H54 (cell line): ENCODE results near the gene ITIH3.

Experiments
- DNase-seq: peaks from one replicate; pipeline ENCODE4 v3.0.0; 2011; ENCODE audit warnings: low spot score, mixed read lengths; ENCODE audit not compliant: insufficient read length
- FAIRE-seq: peaks from 3 replicates; lab custom pipeline; 2011; peaks lifted over from hg19 to GRCh38; lab: Jason Lieb, UNC
- POLR2A ChIP-seq: IDR thresholded peaks from 2 replicates; pipeline ENCODE4 v1.6.1; 2011; ENCODE audit warnings: low read depth, mild to moderate bottlenecking, low read length

ITIH3 gene

DNA sequence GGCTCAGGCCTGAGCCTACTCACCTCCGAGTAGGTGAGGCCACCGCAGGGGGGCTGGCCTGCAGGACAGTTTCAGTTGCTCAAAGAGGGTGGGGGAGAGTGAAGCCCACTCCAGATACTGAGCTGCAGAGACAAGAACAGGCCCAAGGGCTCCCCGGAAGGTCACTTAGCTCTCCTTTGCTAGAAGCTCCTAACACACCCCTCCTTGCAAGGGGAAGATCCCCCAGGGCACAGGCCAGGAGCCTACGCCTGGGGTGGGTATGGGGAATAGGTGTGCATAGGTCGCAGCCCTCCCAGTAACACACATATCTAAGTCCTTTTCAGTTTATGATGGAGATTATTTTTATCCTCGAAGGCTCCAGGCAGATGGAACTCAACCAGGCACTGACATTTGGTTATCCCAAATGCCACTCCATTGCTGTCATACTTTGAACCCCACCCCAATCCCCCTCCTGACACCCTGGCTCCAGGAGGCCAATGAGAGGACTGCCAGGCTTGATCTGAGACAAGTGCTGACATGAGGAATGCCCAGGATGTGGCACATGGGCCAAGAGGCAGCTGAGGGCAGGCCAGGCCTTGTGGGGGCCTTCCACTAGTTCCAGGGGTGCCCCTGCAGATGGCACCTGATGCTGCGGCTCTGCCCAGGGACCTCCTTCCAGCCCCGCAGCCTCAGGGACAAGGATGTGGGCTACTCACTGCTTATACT, 41.3 kb downstream of the ITIH3 start:
- FAIRE-seq (no peak), DNase-seq (no peak)
- no peak for TF ChIP-seq POLR2A

DNA sequence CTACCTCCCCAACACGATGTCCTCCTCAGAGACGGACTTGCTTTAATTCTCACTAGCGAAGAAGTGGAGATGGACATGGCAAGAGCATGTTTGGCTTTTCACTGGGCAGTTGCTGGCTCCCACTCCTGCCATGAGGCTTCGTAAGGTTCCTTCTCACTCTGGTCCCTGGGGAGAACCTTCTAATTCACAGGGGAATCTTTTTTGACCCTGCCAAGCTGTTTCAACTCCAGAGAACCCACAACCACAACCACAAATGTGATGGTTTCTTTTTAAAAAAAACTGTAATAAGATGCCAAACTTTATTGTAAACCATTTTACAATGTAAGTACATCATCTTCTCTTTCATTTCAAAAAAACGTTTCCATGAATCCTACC, 41.9 kb downstream of the ITIH3 start:
- no peak for DNase-seq
- TF ChIP-seq POLR2A = no peak
- no peak for FAIRE-seq

DNA sequence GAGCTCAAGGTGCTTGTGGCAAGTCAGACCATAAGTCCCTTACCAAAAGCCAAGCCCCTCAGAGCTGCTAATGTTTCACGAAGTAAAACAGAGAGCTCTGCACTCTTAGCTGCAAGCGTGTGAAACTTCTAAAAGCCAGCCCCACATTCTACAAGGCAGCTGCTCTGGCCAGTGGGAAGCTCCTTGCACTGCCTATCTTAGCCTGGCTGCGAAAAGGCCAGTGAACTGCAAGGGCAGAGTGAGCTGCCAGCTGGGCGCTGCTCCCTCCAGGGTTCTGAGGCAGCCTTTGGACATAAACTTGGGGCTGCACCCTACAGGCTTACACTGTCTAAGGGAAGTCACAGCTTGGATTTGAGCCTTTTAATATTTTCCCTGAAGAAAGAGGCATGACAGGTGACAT, 42.4 kb downstream of the ITIH3 start:
- FAIRE-seq (no peak), DNase-seq (no peak)
- TF ChIP-seq POLR2A = no peak

DNA sequence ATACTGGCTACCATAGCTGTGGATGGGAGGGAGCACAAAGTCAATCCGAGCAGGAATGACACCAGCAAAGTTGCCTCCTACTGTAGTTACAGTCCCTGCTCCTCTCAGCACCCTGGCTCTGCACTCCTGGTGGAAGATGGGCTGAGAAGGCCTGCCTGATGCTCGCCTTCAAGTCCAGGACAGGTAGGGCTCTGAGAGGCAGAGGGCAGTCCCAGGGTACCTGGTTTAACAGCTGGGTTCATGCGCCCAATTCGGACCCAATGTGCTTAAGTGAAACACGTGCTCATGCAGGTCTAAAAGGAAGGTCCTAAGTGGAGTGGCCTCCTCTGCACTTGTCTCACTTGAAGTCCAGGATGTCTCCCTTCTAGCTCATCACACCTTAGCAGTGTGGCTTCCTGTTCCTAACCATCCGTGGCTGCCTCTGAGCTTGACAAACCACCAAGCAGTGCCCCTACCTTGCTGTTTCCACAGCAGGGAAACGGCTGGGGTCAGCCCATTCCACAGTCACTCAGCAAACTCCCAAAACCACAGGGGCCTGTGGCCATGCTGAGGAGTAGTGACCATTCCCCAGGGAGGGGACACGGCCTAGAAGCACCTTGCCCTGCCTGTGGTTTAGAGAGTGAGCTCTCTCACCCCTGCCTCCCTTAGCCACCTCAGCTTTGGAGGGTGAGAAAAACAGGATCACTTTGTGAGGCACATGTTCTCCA, 44.1 kb downstream of the ITIH3 start:
- DNase-seq (no peak), FAIRE-seq (no peak)
- no peak for TF ChIP-seq POLR2A

DNA sequence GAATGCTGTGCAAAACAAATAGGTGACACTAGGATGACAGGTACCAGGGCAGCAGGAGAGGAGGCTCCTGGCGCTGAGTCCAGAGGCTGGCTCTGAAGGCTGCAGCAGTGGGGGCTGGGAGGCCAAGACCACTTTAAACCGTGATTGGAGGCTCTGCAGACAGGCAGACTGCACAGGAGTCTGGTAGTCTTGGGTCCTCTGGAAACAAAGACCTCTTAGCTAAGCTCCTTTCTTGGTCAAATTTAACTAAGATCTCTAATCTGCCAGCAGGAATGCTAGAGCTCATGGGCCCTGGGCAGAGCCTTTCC, 44.6 kb downstream of the ITIH3 start:
- no peak for DNase-seq
- no peak for FAIRE-seq
- TF ChIP-seq POLR2A = no peak

DNA sequence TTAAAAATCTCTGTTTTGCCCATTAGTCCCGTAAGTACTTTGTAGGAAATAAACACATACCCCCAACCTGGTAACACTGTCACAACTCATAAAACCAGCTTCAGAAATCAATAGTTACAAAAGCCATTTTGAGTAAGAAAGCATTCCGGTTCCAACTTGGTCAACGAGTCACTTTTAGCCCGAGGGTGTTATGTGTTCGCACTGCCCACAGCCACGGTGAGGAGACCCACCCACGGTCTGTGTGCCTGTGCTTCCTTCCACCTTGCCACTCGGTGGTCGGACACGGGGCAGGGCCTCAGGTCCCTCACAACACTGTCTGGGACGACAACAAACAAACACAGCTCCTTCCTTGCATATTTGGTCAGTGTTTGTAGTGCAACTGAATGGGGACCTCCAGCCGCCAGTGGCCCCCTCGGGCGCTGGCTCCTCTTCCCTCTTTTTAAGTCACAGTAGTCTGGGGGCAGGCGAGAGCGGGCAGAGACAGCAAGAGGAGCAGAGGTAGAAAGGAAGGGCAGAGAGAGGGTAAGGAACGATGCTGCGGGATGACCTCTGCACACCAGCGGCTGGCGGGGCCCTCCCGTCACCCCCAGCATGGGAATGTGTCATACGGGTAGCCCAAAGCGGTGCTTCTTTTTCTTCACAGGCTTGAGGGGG, 45.4 kb downstream of the ITIH3 start:
- FAIRE-seq (no peak), DNase-seq (no peak)
- TF ChIP-seq POLR2A = no peak

DNA sequence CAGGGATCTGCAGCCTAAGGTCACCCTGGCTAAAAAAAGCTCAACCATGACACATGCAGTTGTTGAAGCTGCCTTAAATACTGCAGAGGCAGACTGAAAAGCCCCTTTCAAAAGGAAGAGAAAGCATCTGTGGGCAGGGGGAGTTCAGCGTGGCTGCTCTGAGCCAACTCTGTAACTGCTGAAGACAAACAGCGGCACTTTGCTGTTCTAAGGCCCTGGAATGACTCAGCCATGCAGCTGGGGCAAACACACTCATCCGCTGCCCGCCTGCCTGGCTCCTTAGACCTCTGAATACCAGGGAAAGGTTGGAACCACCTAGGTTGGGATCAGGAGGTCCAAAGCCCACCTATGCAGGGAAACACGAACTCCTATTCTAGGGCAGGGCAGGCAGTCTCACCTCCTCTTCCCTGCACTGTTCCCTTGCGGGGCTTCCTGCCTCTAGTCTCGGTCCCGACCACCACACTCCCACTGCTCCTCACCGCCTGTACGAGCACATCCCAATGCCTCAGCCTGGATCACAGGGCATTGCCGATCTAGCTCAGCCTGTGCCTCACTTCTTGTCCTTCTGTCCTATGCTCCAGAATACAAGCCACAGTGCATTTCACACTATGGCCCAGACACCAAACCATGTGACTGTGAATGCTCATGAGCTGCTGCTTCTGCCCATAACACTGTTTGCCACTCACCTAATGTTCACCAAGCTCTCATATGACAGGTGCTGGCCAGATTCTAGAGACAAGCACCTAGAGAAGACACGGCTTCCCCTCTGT, 46.8 kb downstream of the ITIH3 start:
- DNase-seq (no peak), FAIRE-seq (no peak)
- no peak for TF ChIP-seq POLR2A

DNA sequence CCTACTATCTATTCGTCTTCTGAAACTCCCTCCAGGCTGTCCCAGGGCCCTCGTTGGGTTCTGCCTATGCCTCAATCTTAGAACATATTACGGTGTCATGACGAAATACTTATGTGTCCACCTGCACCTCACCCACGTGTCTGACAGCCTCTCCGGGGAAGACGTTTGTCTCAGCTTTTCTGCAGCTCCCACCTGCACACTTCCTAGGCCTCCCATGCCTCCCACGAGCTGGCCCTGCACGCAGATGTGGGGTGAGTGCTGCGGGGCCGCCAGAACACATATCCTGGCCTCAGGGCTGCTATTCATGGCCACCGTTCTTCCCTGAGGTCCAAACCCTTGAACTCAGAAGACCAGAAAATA, 47.4 kb downstream of the ITIH3 start:
- DNase-seq (no peak), FAIRE-seq (no peak)
- TF ChIP-seq POLR2A = no peak

DNA sequence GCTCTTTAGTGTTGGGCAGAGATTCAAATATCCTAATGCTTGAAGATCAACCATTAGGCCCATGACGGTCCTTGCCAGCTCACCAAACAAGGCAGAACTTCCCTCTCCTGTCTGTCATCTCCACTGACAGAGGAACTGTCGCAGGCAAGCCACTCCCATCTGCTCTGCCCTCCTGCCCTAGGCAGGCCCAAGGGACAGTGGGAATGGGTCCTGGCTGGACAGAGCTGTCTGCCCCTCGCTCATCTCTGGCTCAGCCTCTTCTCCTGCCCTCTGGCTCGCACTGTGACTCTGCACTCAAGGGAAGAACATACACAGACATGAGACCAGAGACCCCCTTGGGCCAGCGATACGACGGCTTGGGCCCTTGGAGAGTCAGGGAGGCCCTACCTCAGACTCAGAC, 47.8 kb downstream of the ITIH3 start:
- TF ChIP-seq POLR2A = no peak
- FAIRE-seq (no peak), DNase-seq (no peak)

DNA sequence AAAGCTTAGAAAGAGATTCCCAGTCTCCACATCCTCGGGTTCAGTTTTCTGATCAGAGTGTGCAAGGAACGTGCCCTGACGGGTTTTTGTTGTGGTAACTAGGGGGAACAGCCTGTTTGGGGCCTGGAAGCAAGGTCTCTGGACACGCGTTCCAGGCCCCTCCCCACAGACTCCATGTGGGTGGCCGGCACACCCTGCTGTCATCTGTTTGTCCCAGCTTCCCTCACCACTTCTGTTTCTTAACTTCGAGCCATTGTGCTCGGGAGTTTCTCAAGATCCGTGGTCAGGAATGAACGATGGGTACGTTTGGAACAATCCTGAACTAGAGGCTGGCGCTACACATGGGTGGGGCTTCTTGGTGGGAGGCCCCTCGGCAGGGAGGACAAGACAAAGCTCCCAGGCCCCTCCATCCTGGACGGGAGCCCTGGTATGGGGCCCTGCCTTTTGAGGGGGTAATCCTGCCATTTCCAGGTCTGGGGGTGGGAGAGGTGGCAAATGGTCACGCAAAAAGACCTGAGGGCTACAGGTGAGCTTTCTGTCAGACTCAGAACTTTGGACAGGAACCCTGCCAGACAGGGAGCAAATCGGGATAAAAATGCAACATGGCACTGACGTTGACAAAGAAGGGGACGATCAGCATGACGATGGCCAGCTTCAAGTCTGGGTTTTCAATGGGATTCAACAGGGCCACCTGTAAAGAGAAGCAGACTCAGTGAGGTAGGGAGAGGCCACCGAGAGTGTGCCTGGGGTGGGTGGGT, 48.7 kb downstream of the ITIH3 start:
- DNase-seq (no peak), FAIRE-seq (no peak)
- no peak for TF ChIP-seq POLR2A

DNA sequence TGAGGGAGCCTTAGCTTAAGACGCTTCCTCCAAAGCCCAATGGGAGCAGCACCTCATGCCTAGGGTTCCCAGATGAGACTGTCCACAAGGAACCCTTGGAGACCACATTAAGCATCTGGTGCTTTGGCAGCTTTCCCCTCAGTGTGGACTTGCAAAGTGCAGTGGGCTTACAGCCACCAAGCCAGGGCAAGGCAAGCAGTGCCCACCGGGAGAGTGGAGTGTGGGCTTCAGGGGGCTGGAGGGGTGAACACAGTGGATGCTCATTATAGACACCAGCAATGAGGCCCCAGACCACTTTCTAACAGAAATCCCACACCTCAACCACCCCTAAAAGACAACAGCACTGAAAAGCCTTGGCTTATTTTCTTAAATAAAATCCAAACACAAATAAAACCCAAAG, 49.3 kb downstream of the ITIH3 start:
- FAIRE-seq (no peak), DNase-seq (no peak)
- no peak for TF ChIP-seq POLR2A

DNA sequence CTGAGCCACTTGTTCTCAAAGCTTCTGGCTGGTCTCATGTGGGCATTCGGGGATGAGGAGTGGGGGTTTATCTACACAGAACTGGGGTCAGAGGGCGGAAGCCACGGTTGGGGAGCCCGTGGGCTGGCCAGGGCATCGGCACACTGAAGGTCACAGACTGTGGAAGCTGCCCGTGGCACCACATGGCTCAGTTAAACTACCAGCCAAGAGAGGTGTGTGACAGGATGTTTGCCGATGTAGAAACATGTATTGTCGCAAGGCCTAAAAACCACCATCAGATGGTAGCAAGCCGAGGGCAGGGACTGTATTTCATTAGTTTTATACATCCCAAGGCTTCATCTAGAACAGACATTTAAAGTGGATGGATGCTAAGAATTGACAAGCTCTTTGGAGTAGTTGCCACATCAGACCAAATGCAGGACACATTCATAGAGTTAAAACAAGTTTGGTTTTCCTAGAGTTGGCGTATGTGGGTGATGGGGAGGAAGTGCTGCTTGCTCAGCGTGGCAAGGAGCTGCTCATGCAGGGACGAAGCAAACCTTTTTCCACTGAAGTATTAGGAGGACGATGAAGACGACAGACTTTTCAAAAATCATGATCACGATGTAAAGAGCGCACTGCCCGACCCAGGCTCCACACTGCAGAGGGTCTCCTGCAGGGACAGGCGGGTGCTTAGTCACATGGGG, 49.8 kb downstream of the ITIH3 start:
- TF ChIP-seq POLR2A = no peak

DNA sequence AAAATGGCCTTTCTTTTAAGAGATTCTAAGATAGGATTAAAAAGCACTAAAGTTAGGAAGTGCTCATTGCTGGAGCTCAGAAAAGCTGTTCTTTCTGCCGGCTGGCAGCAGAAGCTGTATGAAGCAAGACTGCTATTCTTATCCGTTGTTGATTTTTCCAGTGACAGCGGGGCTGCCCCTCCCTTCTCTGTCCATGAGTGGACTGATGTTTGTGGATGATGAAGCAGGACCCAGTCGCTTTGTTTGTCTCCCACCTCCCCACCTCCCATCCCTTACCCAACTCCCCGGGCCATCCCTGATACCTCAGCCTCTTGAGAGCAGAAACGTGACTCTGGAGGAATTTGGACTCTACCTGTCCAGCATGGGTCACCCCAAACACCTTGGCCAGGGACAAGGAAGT, 50.6 kb downstream of the ITIH3 start:
- TF ChIP-seq POLR2A = no peak
- no peak for DNase-seq
- no peak for FAIRE-seq

More for the DNA sequence above, 49.8 kb downstream of the ITIH3 start:
- FAIRE-seq = no peak
- DNase-seq = no peak
